HEK293 (cell line): ENCODE measurements around the gene TIAM2.

Experiments
- CTCF ChIA-PET: fragments of 350-600 bp; formaldehyde crosslinking; extraction: SDS; loops from one replicate; lab custom pipeline; 2021; ENCODE audit warnings: antibody characterized with exemption; lab: Yijun Ruan, JAX
- POLR2A ChIA-PET: fragments of 300-600 bp; formaldehyde crosslinking; extraction: SDS; loops from one replicate; lab custom pipeline; 2020; ENCODE audit warnings: antibody characterized with exemption, inconsistent platforms; lab: Yijun Ruan, JAX
- H3K27ac ChIP-seq: fragments of 200-500 bp; sonication (Bioruptor generic); 2 replicates; pipeline ENCODE4 v1.5.1; 2014; ENCODE audit warnings: low read depth, low read length, control low read depth, inconsistent platforms; ENCODE audit errors: extremely low read depth
- H3K36me3 ChIP-seq, 2 experiments: fragments of 200-500 bp in 1 of 2; sonication (Bioruptor generic) in 1 of 2; 1 replicate in 1 of 2; 2 replicates in 1 of 2; pipeline ENCODE4 v1.5.1; 2014 to 2017; ENCODE audit warnings: inconsistent platforms in 2 of 2, low read length in 2 of 2; ENCODE audit not compliant: control insufficient read depth in 2 of 2, insufficient read depth in 1 of 2
- H3K4me1 ChIP-seq: fragments of 200-500 bp; sonication (Bioruptor generic); 2 replicates; pipeline ENCODE4 v1.5.1; 2014; ENCODE audit warnings: mild to moderate bottlenecking, low read length, inconsistent platforms; ENCODE audit not compliant: control insufficient read depth, insufficient read depth
- H3K4me3 ChIP-seq: 2 replicates; pipeline ENCODE4 v1.5.1; 2011; ENCODE audit warnings: low read depth, mild to moderate bottlenecking, control low read depth, low read length, moderate library complexity
- H3K9me3 ChIP-seq: fragments of 200-500 bp; sonication (Bioruptor generic); 2 replicates; pipeline ENCODE4 v1.5.1; 2014; ENCODE audit warnings: low read depth, low read length, inconsistent platforms; ENCODE audit not compliant: control insufficient read depth, insufficient read depth
- FEZF1 ChIP-seq: fragments of 450-650 bp; formaldehyde crosslinking; IDR thresholded peaks from 2 replicates; pipeline ENCODE4 v1.5.1; 2016; ENCODE audit warnings: missing biosample characterization, missing genetic modification characterization
- GLIS1 ChIP-seq: fragments of 450-650 bp; formaldehyde crosslinking; IDR thresholded peaks from 2 replicates; pipeline ENCODE4 v1.5.1; 2016; ENCODE audit warnings: missing biosample characterization, missing genetic modification characterization
- HOXA7 ChIP-seq: sonication (generic); formaldehyde crosslinking; IDR thresholded peaks from 2 replicates; pipeline ENCODE4 v1.8.1; 2022; ENCODE audit warnings: missing genetic modification reagents, borderline replicate concordance
- PRDM1 ChIP-seq: fragments of 450-650 bp; formaldehyde crosslinking; IDR thresholded peaks from 2 replicates; pipeline ENCODE4; 2016; ENCODE audit warnings: missing biosample characterization, missing genetic modification characterization
- SCRT2 ChIP-seq: fragments of 450-650 bp; formaldehyde crosslinking; IDR thresholded peaks from 2 replicates; pipeline ENCODE4 v1.5.1; 2016; ENCODE audit warnings: missing biosample characterization, missing genetic modification characterization
- YY2 ChIP-seq: fragments of 450-650 bp; formaldehyde crosslinking; IDR thresholded peaks from 2 replicates; pipeline ENCODE4 v1.5.1; 2016; ENCODE audit warnings: missing biosample characterization, missing genetic modification characterization
- ZNF202 ChIP-seq: fragments of 450-650 bp; formaldehyde crosslinking; IDR thresholded peaks from 2 replicates; pipeline ENCODE4 v1.5.1; 2016; ENCODE audit warnings: missing biosample characterization, missing genetic modification characterization, borderline replicate concordance
- ZNF211 ChIP-seq: fragments of 450-650 bp; formaldehyde crosslinking; IDR thresholded peaks from 2 replicates; pipeline ENCODE4 v1.5.1; 2016; ENCODE audit warnings: low read depth, missing biosample characterization, missing genetic modification characterization
- ZNF354C ChIP-seq: fragments of 450-650 bp; formaldehyde crosslinking; IDR thresholded peaks from 2 replicates; pipeline ENCODE4 v1.5.1; 2016; ENCODE audit warnings: missing biosample characterization, missing genetic modification characterization, low read depth, borderline replicate concordance
- ZNF473 ChIP-seq: fragments of 450-650 bp; formaldehyde crosslinking; IDR thresholded peaks from 2 replicates; pipeline ENCODE4 v1.5.1; 2017; ENCODE audit warnings: missing biosample characterization, missing genetic modification characterization
- ZNF549 ChIP-seq: fragments of 450-650 bp; IDR thresholded peaks from 2 replicates; pipeline ENCODE4 v1.5.1; 2018; ENCODE audit warnings: missing biosample characterization, missing genetic modification characterization, mild to moderate bottlenecking, inconsistent platforms, moderate library complexity
- ZNF571 ChIP-seq: fragments of 450-650 bp; formaldehyde crosslinking; IDR thresholded peaks from 2 replicates; pipeline ENCODE4 v1.5.0; 2017; ENCODE audit warnings: missing biosample characterization, missing genetic modification characterization
- ZNF610 ChIP-seq: fragments of 450-650 bp; formaldehyde crosslinking; IDR thresholded peaks from 2 replicates; pipeline ENCODE4 v1.5.1; 2016; ENCODE audit warnings: missing biosample characterization, missing genetic modification characterization, borderline replicate concordance
- ZNF639 ChIP-seq: fragments of 450-650 bp; formaldehyde crosslinking; IDR thresholded peaks from 2 replicates; pipeline ENCODE4 v1.5.1; 2016; ENCODE audit warnings: missing biosample characterization, missing genetic modification characterization
- ZNF660 ChIP-seq: fragments of 450-650 bp; IDR thresholded peaks from 2 replicates; pipeline ENCODE4 v1.5.1; 2018; ENCODE audit warnings: missing biosample characterization, mild to moderate bottlenecking, missing genetic modification characterization
- ZNF670 ChIP-seq: fragments of 450-650 bp; formaldehyde crosslinking; IDR thresholded peaks from 2 replicates; pipeline ENCODE4 v1.5.1; 2016; ENCODE audit warnings: missing biosample characterization, missing genetic modification characterization, low read depth
- ZNF843 ChIP-seq: fragments of 450-650 bp; formaldehyde crosslinking; IDR thresholded peaks from 2 replicates; pipeline ENCODE4 v1.5.1; 2016; ENCODE audit warnings: missing biosample characterization, missing genetic modification characterization
- ZSCAN23 ChIP-seq: fragments of 450-650 bp; formaldehyde crosslinking; IDR thresholded peaks from 2 replicates; pipeline ENCODE4 v1.5.1; 2016; ENCODE audit warnings: missing biosample characterization, missing genetic modification characterization
- TF ChIP-seq, protein P1 (sequence below): fragments of 450-650 bp; formaldehyde crosslinking; IDR thresholded peaks from 2 replicates; pipeline ENCODE4 v1.5.1; 2016; ENCODE audit warnings: missing biosample characterization, missing genetic modification characterization, low read depth
- TF ChIP-seq, protein P2 (sequence below): fragments of 450-650 bp; formaldehyde crosslinking; IDR thresholded peaks from 2 replicates; pipeline ENCODE4 v1.5.1; 2017; ENCODE audit warnings: missing biosample characterization, missing genetic modification characterization
- TF ChIP-seq, protein P3 (sequence below): fragments of 450-650 bp; formaldehyde crosslinking; IDR thresholded peaks from 2 replicates; pipeline ENCODE4 v1.5.1; 2016; ENCODE audit warnings: missing biosample characterization, missing genetic modification characterization
- TF ChIP-seq, protein P4 (sequence below): fragments of 450-650 bp; formaldehyde crosslinking; IDR thresholded peaks from 2 replicates; pipeline ENCODE4 v1.5.1; 2016; ENCODE audit warnings: missing biosample characterization, missing genetic modification characterization

Gene TIAM2

DNA sequence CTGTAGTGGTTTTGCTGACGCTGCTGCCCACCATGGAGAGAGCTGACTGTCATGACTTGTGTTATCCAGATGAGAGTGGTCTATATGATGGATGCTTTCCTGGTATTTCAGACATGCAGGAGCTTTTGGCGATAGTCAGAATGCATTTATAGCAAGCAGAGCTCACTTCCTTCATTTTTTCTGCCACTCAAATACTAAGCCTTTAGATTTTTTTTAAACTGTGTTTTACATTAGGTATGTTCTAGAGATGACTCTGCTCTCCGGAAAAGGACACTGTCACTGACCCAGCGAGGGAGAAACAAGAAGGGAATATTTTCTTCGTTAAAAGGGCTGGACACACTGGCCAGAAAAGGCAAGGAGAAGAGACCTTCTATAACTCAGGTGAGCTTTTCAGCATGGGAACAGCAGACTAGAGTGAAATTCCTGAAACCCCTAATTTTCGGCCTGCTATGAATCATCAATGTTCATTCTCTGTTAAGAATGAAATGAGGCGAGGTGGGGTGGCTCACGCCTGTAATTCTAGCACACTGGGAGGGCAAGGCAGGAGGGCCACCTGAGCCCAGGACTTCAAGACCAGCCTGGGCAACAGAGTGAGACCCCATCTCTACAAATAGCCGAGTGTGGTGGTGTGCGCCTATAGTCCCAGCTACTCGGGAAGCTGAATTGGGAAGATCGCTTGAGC, 170.1 kb downstream of the TIAM2 start:
- H3K27ac ChIP-seq: no peak overlapping the region

GRCh38 chr6:155170519-155170918, 175.4 kb downstream of the TIAM2 start:
- Histone ChIP-seq H3K4me1 (peaks cover 13% of the 10 kb centered on the region), H3K27ac (no peak overlapping the region), H3K9me3 (no peaks in the 10 kb centered on the region), H3K4me3 (no peak overlapping the region), H3K36me3 (no peaks in the 10 kb centered on the region; a peak in 1 of 3 replicates)
- TF ChIP-seq, protein P1, sequence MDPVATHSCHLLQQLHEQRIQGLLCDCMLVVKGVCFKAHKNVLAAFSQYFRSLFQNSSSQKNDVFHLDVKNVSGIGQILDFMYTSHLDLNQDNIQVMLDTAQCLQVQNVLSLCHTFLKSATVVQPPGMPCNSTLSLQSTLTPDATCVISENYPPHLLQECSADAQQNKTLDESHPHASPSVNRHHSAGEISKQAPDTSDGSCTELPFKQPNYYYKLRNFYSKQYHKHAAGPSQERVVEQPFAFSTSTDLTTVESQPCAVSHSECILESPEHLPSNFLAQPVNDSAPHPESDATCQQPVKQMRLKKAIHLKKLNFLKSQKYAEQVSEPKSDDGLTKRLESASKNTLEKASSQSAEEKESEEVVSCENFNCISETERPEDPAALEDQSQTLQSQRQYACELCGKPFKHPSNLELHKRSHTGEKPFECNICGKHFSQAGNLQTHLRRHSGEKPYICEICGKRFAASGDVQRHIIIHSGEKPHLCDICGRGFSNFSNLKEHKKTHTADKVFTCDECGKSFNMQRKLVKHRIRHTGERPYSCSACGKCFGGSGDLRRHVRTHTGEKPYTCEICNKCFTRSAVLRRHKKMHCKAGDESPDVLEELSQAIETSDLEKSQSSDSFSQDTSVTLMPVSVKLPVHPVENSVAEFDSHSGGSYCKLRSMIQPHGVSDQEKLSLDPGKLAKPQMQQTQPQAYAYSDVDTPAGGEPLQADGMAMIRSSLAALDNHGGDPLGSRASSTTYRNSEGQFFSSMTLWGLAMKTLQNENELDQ (tag by site-specific recombination): no peak
- peak; percentile 72 for TF ChIP-seq SCRT2 (tag by site-specific recombination)
- ChIA-PET POLR2A (no interaction called here), CTCF (interaction anchor here (0.6 to 6.2 kb wide), 7 partner anchors 12 to 495 kb away, joined by 3 to 75 read pairs (median 5); no protein-coding TSS in a partner anchor)

More for the DNA sequence above, 170.1 kb downstream of the TIAM2 start:
- no peaks in the 10 kb centered on the region for H3K9me3 ChIP-seq
- no peaks in the 10 kb centered on the region for H3K4me1 ChIP-seq
- ChIA-PET CTCF (interaction anchor here (0.6 to 1.5 kb wide), 3 partner anchors 237 to 489 kb away, joined by 3 to 6 read pairs (median 3); no protein-coding TSS in a partner anchor), POLR2A (interaction anchor here (0.7 kb wide), 1 partner anchor 178 kb away, joined by 3 read pairs; no protein-coding TSS in a partner anchor)
- H3K36me3 ChIP-seq: peaks cover 0 to 11% of the 10 kb centered on the region in 2 experiments; a peak in 2 of 3 replicates
- no peak overlapping the region for H3K4me3 ChIP-seq
- TF ChIP-seq PRDM1 (tag by site-specific recombination) (no peak), ZNF202 (tag by site-specific recombination) (no peak), ZSCAN23 (tag by site-specific recombination) (no peak), ZNF670 (tag by site-specific recombination) (no peak), ZNF639 (tag by site-specific recombination) (no peak), YY2 (tag by site-specific recombination) (no peak), ZNF211 (tag by site-specific recombination) (no peak), HOXA7 (CRISPR knock-in tag) (no peak), GLIS1 (no peak), ZNF571 (tag by site-specific recombination) (no peak), ZNF354C (tag by site-specific recombination) (no peak), FEZF1 (tag by site-specific recombination) (no peak), ZNF660 (tag by site-specific recombination) (no peak), ZNF610 (no peak), ZNF549 (tag by site-specific recombination) (no peak), ZNF473 (tag by site-specific recombination) (no peak), ZNF843 (tag by site-specific recombination) (no peak)
- TF ChIP-seq, protein P2, sequence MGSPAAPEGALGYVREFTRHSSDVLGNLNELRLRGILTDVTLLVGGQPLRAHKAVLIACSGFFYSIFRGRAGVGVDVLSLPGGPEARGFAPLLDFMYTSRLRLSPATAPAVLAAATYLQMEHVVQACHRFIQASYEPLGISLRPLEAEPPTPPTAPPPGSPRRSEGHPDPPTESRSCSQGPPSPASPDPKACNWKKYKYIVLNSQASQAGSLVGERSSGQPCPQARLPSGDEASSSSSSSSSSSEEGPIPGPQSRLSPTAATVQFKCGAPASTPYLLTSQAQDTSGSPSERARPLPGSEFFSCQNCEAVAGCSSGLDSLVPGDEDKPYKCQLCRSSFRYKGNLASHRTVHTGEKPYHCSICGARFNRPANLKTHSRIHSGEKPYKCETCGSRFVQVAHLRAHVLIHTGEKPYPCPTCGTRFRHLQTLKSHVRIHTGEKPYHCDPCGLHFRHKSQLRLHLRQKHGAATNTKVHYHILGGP (tag by site-specific recombination): no peak
- TF ChIP-seq, protein P3, sequence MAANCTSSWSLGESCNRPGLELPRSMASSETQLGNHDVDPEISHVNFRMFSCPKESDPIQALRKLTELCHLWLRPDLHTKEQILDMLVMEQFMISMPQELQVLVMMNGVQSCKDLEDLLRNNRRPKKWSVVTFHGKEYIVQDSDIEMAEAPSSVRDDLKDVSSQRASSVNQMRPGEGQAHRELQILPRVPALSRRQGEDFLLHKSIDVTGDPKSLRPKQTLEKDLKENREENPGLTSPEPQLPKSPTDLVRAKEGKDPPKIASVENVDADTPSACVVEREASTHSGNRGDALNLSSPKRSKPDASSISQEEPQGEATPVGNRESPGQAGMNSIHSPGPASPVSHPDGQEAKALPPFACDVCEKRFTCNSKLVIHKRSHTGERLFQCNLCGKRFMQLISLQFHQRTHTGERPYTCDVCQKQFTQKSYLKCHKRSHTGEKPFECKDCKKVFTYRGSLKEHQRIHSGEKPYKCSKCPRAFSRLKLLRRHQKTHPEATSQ: no peak
- TF ChIP-seq, protein P4, sequence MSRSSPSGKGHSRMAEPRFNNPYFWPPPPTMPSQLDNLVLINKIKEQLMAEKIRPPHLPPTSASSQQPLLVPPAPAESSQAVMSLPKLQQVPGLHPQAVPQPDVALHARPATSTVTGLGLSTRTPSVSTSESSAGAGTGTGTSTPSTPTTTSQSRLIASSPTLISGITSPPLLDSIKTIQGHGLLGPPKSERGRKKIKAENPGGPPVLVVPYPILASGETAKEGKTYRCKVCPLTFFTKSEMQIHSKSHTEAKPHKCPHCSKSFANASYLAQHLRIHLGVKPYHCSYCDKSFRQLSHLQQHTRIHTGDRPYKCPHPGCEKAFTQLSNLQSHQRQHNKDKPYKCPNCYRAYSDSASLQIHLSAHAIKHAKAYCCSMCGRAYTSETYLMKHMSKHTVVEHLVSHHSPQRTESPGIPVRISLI (tag by site-specific recombination): no peak
